Right lobe of liver (tissue), 6 donors: ENCODE data around the gene HOXC4. TPM values are rescaled to one million over a fixed set of nuclear protein-coding genes. Genes with fewer than 3 reads are reported as not detected.

Experiments
- ATAC-seq, 4 donors: fragments of 200-7000 bp; cut with Tn5 transposase; one replicate each; pipeline ENCODE4 v1.9.1; 2020; ENCODE audit warnings: mild to moderate bottlenecking in 4 of 4, moderate library complexity in 4 of 4
- DNase-seq, 3 donors: peaks; one replicate each; pipeline ENCODE4 v3.0.0-alpha.2; 2020
- H3K27ac ChIP-seq, 3 donors: fragments of 200-600 bp; one replicate each; pipeline ENCODE4 v1.8.0; 2022
- H3K27me3 ChIP-seq, 2 donors: fragments of 200-600 bp; one replicate each; pipeline ENCODE4 v1.8.0; 2022
- H3K36me3 ChIP-seq, 4 donors: fragments of 200-600 bp; sonication (generic) in 1 of 4; one replicate each; pipeline versions ENCODE4 v1.5.1 to v1.8.0; 2017 to 2022; ENCODE audit warnings: control low read depth in 1 of 4
- H3K4me1 ChIP-seq, 4 donors: fragments of 200-600 bp; sonication (generic) in 1 of 4; one replicate each; pipeline versions ENCODE4 v1.5.1 to v1.8.0; 2017 to 2022; ENCODE audit warnings: control low read depth in 1 of 4
- H3K4me3 ChIP-seq, 3 donors: fragments of 200-600 bp; one replicate each; pipeline ENCODE4 v1.8.0; 2022
- H3K9me3 ChIP-seq, 4 donors: fragments of 200-600 bp; sonication (generic) in 1 of 4; one replicate each; pipeline versions ENCODE4 v1.5.1 to v1.8.0; 2017 to 2022; ENCODE audit warnings: control low read depth in 1 of 4
- CTCF ChIP-seq, 4 donors: fragments of 200-600 bp in 3 of 4; fragments of 450-650 bp in 1 of 4; IDR thresholded peaks; one replicate each; pipeline versions ENCODE4 v1.5.1 to v1.8.0; 2016 to 2022; ENCODE audit warnings: antibody characterized with exemption in 4 of 4, mild to moderate bottlenecking in 2 of 4
- POLR2A ChIP-seq: fragments of 450-650 bp; IDR thresholded peaks from one replicate; pipeline ENCODE4 v1.6.1; 2017; ENCODE audit warnings: antibody characterized with exemption, mild to moderate bottlenecking
- WGBS: methylation state at CpG from one replicate; pipeline ENCODE4 v1.1.6; 2018; ENCODE audit warnings: low coverage, low lambda C conversion rate; ENCODE audit not compliant: insufficient coverage; ENCODE audit errors: missing lambda C conversion rate; 5-methylcytosine and 5-hydroxymethylcytosine counted together
- intact Hi-C, 2 donors: fragments of 100-400 bp; cut with DNase I; formaldehyde crosslinking; loops; one replicate each; pipeline versions ENCODE4 v1.11.2 to v1.14.1; 2022
- total RNA-seq, 6 experiments: library from RNA; depleted of rRNA in 2 of 6; stranded (reverse); fragments of >200 nt in 2 of 6; fragmentation: NEBNext Ultra II Directional in 3 of 6; extraction: Animal tissue kit (Norgen Biotek cat#: 25700) in 3 of 6; gene quantifications; one replicate each; pipeline versions ENCODE4 v1.1.0 to v1.2.4, GENCODE V29; 2016 to 2023
- donor health status: DM: no; HTN: yes; CAD: no.
- donor health status: DM: no; HTN: no; CAD: no.
- donor health status: DM: no; HTN: no; CAD: no.
- donor health status: DM: no; HTN: yes; CAD: no.
- donor health status: DM: no; HTN: yes; CAD: no.

HOXC4 gene
- total RNA-seq, 6 experiments from 2014 or later, result 0.13 TPM; not detected in 5

DNA sequence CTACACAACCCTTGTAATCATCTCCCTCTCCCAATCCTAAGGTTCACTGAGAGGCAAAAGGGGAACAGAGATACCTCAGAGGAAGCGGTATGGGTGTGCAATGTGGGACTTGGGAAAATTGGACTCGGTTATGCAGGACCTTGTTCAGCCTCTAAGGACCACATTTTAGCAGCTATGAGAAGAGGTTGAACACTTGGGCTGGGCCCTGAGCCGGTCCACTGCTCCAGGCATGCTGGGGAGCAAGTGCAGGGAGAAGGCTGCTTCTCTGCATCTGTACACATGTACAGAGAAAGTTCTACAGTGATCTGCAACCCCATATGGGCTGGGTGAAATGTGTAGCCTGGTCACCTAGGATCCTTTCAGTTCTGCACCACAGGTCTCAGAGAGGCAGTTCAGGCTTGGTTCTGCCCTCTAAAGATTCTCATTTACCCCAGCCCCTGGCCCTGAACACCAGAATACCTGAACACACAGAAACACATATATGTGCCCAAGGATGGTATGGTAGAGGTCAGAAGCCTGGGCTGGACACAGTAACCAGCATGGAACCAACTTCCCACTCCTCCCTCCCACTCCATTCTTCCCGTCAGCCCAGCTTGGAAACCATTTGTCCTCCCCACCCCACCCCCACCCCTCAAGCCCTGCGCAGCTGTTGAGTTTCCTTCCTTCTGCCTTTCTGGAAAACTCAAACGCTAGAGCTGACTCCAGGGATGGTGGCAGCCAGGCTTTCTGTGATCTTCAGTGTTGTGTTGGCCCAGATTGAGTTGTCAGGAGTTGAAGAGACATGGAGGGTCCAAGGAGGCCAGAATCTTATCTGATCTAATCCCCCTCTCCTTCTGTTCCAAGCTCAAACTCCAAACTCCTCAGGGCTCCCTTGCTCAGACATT, 10.4 kb upstream of the HOXC4 start:
- no peak overlapping the region for H3K27ac ChIP-seq
- WGBS, result 41% methylated on average over 3 of the region's 6 CpGs
- no peaks in the 10 kb centered on the region for H3K4me1 ChIP-seq
- peaks cover 0 to 24% of the 10 kb centered on the region in 2 donors for H3K27me3 ChIP-seq
- intact Hi-C loops, result no loop called here
- ATAC-seq (no peak), DNase-seq (no peak)
- H3K4me3 ChIP-seq, result no peak overlapping the region
- H3K36me3 ChIP-seq, result no peaks in the 10 kb centered on the region
- no peaks in the 10 kb centered on the region for H3K9me3 ChIP-seq
- no peak for TF ChIP-seq CTCF (IDR thresholded peaks at IDR 0.05)
- no peak for TF ChIP-seq POLR2A

DNA sequence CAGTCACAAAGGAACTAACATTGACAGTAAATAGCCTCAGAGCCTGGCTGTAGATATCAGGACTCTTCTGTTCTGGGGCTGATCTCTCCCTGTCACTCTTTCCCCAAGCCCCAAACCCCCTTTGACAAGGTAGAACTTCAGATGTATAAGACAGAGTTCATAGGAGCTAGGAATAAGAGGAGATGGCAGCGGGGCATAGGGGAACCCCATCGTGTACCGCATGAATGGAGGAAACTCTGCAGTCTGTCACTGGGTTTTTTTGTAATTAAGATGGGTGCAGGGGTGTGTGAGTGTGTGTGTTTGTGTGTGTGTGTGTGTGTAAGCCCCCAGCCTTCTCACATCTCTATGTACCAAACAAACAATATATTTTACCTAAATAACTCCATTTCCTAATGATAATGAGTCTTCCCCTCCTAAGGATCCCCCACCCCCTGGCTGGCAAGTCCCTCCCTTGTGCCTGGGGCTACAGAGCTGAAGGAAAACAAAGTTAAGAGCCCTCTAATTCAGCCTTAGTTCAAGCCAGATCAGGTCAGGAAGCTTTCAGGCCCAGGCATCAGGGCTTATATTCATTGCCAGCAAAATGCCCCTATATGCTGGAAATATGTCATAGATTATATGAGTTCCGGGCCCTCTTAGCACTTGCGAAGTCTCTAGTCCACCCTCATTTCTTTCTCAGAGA, 9.1 kb upstream of the HOXC4 start:
- DNase-seq (no peak), ATAC-seq (no peak)
- TF ChIP-seq POLR2A (no peak), CTCF (IDR thresholded peaks at IDR 0.05) (no peak)
- peaks cover 0 to 35% of the 10 kb centered on the region in 2 donors for H3K27me3 ChIP-seq
- no peaks in the 10 kb centered on the region for H3K9me3 ChIP-seq
- intact Hi-C loops, result no loop called here
- H3K4me3 ChIP-seq, result no peak overlapping the region
- WGBS, result 31% methylated on average over 4 of the region's 5 CpGs
- no peak overlapping the region for H3K27ac ChIP-seq
- no peaks in the 10 kb centered on the region for H3K4me1 ChIP-seq
- no peaks in the 10 kb centered on the region for H3K36me3 ChIP-seq

- Histone ChIP-seq H3K36me3 (no peaks in the 10 kb centered on the region), H3K4me1 (no peaks in the 10 kb centered on the region), H3K27ac (no peak overlapping the region), H3K4me3 (no peak overlapping the region), H3K27me3 (peaks cover 0 to 40% of the 10 kb centered on the region in 2 donors), H3K9me3 (no peaks in the 10 kb centered on the region)
- no peak for DNase-seq
- no peak for TF ChIP-seq POLR2A
- TF ChIP-seq CTCF (IDR thresholded peaks at IDR 0.05), result no peak
- no peak for ATAC-seq
- intact Hi-C loops, result no loop called here
These were observed 8.2 kb upstream of the HOXC4 start for GRCh38 chr12:54045401-54045800.

- TF ChIP-seq CTCF (IDR thresholded peaks at IDR 0.05) (no peak), POLR2A (no peak)
- Histone ChIP-seq H3K4me3 (no peak overlapping the region), H3K36me3 (no peaks in the 10 kb centered on the region), H3K27ac (no peak overlapping the region), H3K9me3 (no peaks in the 10 kb centered on the region), H3K27me3 (peaks cover 0 to 43% of the 10 kb centered on the region in 2 donors), H3K4me1 (no peaks in the 10 kb centered on the region)
- intact Hi-C loops, result no loop called here
- ATAC-seq, result no peak
- 16% methylated on average over 14 of the region's 16 CpGs for WGBS
- DNase-seq, result no peak
These were observed 7.6 kb upstream of the HOXC4 start for GRCh38 chr12:54045868-54046521.
